ENCODE results near the gene NCAN.

GRCh38 chr19:19224150-19224851, 12.5 kb downstream of the NCAN start:
- TF ChIP-seq POLR2AphosphoS5 (IDR thresholded peaks at IDR 0.05; ENCODE audit: low read depth, low read length) (no peak), SIN3A (IDR thresholded peaks at IDR 0.05; ENCODE audit: borderline replicate concordance, insufficient read depth, low read depth, low read length) (no peak), TCF7L2 (IDR thresholded peaks at IDR 0.05; ENCODE audit: low read depth, low read length) (no peak)
- TF ChIP-seq, protein P1, sequence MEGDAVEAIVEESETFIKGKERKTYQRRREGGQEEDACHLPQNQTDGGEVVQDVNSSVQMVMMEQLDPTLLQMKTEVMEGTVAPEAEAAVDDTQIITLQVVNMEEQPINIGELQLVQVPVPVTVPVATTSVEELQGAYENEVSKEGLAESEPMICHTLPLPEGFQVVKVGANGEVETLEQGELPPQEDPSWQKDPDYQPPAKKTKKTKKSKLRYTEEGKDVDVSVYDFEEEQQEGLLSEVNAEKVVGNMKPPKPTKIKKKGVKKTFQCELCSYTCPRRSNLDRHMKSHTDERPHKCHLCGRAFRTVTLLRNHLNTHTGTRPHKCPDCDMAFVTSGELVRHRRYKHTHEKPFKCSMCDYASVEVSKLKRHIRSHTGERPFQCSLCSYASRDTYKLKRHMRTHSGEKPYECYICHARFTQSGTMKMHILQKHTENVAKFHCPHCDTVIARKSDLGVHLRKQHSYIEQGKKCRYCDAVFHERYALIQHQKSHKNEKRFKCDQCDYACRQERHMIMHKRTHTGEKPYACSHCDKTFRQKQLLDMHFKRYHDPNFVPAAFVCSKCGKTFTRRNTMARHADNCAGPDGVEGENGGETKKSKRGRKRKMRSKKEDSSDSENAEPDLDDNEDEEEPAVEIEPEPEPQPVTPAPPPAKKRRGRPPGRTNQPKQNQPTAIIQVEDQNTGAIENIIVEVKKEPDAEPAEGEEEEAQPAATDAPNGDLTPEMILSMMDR (IDR thresholded peaks at IDR 0.05): no peak
- TF ChIP-seq, protein P2, sequence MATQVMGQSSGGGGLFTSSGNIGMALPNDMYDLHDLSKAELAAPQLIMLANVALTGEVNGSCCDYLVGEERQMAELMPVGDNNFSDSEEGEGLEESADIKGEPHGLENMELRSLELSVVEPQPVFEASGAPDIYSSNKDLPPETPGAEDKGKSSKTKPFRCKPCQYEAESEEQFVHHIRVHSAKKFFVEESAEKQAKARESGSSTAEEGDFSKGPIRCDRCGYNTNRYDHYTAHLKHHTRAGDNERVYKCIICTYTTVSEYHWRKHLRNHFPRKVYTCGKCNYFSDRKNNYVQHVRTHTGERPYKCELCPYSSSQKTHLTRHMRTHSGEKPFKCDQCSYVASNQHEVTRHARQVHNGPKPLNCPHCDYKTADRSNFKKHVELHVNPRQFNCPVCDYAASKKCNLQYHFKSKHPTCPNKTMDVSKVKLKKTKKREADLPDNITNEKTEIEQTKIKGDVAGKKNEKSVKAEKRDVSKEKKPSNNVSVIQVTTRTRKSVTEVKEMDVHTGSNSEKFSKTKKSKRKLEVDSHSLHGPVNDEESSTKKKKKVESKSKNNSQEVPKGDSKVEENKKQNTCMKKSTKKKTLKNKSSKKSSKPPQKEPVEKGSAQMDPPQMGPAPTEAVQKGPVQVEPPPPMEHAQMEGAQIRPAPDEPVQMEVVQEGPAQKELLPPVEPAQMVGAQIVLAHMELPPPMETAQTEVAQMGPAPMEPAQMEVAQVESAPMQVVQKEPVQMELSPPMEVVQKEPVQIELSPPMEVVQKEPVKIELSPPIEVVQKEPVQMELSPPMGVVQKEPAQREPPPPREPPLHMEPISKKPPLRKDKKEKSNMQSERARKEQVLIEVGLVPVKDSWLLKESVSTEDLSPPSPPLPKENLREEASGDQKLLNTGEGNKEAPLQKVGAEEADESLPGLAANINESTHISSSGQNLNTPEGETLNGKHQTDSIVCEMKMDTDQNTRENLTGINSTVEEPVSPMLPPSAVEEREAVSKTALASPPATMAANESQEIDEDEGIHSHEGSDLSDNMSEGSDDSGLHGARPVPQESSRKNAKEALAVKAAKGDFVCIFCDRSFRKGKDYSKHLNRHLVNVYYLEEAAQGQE (IDR thresholded peaks at IDR 0.05; ENCODE audit: insufficient read depth in 1 of 2, low read depth in 2 of 2, low read length in 1 of 2): no peak
